CD4-positive, alpha-beta T cell (primary cell): ENCODE measurements around the gene ATL1. TPM values are rescaled to one million over a fixed set of nuclear protein-coding genes. Genes with fewer than 3 reads are reported as not detected.

ENCODE experiments used
- ATAC-seq: fragments of 200-7000 bp; cut with Tn5 transposase; one replicate; pipeline ENCODE4 v1.10.0; 2022; ENCODE audit warnings: mild to moderate bottlenecking; ENCODE audit not compliant: poor library complexity
- CTCF ChIA-PET: fragments of 350-600 bp; sonication (Branson Sonifier 250); formaldehyde crosslinking; loops from one replicate; lab custom pipeline; 2021; ENCODE audit warnings: antibody characterized with exemption, inconsistent platforms; lab: Charles Lee
- POLR2A ChIA-PET: fragments of 350-600 bp; sonication (Branson Sonifier 250); formaldehyde crosslinking; loops from one replicate; lab custom pipeline; 2021; ENCODE audit warnings: antibody characterized with exemption, inconsistent platforms; lab: Charles Lee
- DNase-seq, 14 experiments: peaks; one replicate each; pipeline ENCODE4 v3.0.0-alpha.2; 2013 to 2020; ENCODE audit warnings: mixed read lengths in 2 of 14
- H3K27ac ChIP-seq, 2 donors: one replicate each; pipeline versions ENCODE4 v1.5.1 to v1.7.0; 2013; ENCODE audit warnings: low read length in 2 of 2, low read depth in 1 of 2, mild to moderate bottlenecking in 1 of 2
- H3K27me3 ChIP-seq, 2 experiments: 1 replicate in 1 of 2; 2 replicates in 1 of 2; pipeline versions ENCODE4 v1.6.1 to v1.7.0; 2013; ENCODE audit warnings: low read length in 2 of 2, control low read depth in 1 of 2, mild to moderate bottlenecking in 1 of 2, moderate library complexity in 1 of 2; ENCODE audit not compliant: insufficient read depth in 2 of 2, control insufficient read depth in 1 of 2
- H3K36me3 ChIP-seq: one replicate; pipeline ENCODE4 v1.6.1; 2013; ENCODE audit warnings: low read length, control low read depth; ENCODE audit not compliant: insufficient read depth
- H3K4me1 ChIP-seq: one replicate; pipeline ENCODE4 v1.6.1; 2013; ENCODE audit warnings: low read length, control low read depth; ENCODE audit not compliant: insufficient read depth
- H3K4me3 ChIP-seq: one replicate; pipeline ENCODE4 v1.5.1; 2013; ENCODE audit warnings: mild to moderate bottlenecking, low read length, moderate library complexity
- H3K9me3 ChIP-seq, 2 experiments: 1 replicate in 1 of 2; 2 replicates in 1 of 2; pipeline versions ENCODE4 v1.6.1 to v1.7.0; 2013; ENCODE audit warnings: low read length in 2 of 2, mild to moderate bottlenecking in 2 of 2, control low read depth in 1 of 2, moderate library complexity in 1 of 2; ENCODE audit not compliant: control insufficient read depth in 1 of 2, insufficient read depth in 1 of 2
- H3K27ac Mint-ChIP-seq: one replicate; pipeline ENCODE4 v1.8.0; 2020; ENCODE audit warnings: mixed read lengths
- H3K27me3 Mint-ChIP-seq: one replicate; pipeline ENCODE4 v1.8.0; 2021; ENCODE audit warnings: mixed read lengths
- H3K36me3 Mint-ChIP-seq: one replicate; pipeline ENCODE4 v1.8.0; 2021; ENCODE audit warnings: low read depth, mixed read lengths
- H3K4me1 Mint-ChIP-seq: one replicate; pipeline ENCODE4 v1.8.0; 2021; ENCODE audit warnings: low read depth, mixed read lengths
- H3K4me3 Mint-ChIP-seq: one replicate; pipeline ENCODE4 v1.8.0; 2020; ENCODE audit warnings: mild to moderate bottlenecking, mixed read lengths
- H3K9me3 Mint-ChIP-seq: one replicate; pipeline ENCODE4 v1.8.0; 2020; ENCODE audit warnings: mixed read lengths
- intact Hi-C, 2 experiments: fragments of 100-400 bp; cut with DNase I in 1 of 2; cut with micrococcal nuclease in 1 of 2; formaldehyde crosslinking; loops; one replicate each; pipeline versions ENCODE4 v1.15.1 to v1.9.0; 2023 to 2025; cut with DNase I, micrococcal nuclease
- total RNA-seq, 174 experiments: library from RNA in 2 of 174; stranded (reverse) in 2 of 174; gene quantifications; one replicate each; pipeline ENCODE4 v1.2.3 and lab custom pipeline; 2021 to 2026
- TF ChIP-seq, protein P1 (sequence below): fragments of 200-600 bp; IDR thresholded peaks from one replicate; pipeline ENCODE4 v1.8.0; 2022; ENCODE audit warnings: antibody characterized with exemption, mild to moderate bottlenecking

Gene ATL1
- total RNA-seq, 2 experiments from 2014 or later, result 1.2 TPM

DNA sequence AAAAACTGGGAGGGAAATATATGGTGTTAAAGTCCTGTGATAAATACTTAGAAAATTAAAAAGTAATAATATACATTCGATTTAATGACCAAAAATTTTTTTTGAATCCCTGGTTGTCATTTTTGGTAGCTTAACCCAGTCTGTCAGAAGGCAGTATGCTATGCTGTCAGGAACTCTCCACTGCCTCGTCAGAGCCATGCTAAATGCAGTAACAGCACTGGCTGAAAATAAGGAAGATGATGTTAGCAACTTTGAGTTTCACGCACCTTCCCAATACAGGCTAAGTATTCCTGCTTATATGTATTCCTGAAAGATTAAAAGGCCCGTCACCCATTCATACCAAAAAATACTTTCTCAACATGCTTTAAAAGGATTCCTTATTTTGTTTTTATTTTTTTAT lies 74.0 kb downstream of the ATL1 start:
- CTCF ChIA-PET, result no interaction called here
- no peaks in the 10 kb centered on the region for H3K9me3 ChIP-seq
- DNase-seq, result no peak

DNA sequence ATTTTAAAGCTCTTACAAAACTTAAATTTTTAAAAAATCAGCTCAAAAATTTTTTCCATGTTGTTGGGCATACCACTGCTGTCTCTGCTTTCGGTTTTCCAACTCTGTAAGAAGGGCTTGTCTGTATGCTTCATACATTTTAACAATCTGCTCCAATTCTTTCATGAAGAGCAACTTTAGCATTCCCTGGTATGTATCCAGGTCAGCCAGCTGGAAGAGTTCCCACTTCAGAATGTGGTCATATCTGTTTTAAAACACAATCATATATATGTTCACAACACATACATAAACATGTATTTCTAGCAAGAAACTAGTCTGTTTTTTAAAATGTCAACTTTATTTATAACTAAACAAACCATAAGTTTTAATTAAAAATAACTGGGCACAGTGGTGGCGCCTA lies 75.2 kb downstream of the ATL1 start:
- Mint-ChIP-seq H3K9me3 (no peaks in the 10 kb centered on the region), H3K27me3 (no peaks in the 10 kb centered on the region), H3K4me1 (no peaks in the 10 kb centered on the region), H3K4me3 (no peak overlapping the region), H3K27ac (no peak overlapping the region), H3K36me3 (peaks cover 22% of the 10 kb centered on the region)
- Histone ChIP-seq H3K4me1 (no peaks in the 10 kb centered on the region), H3K27ac (no peak overlapping the region), H3K9me3 (no peaks in the 10 kb centered on the region), H3K4me3 (no peak overlapping the region), H3K27me3 (no peaks in the 10 kb centered on the region), H3K36me3 (no peaks in the 10 kb centered on the region)
- ATAC-seq (no peak), DNase-seq (no peak)
- POLR2A ChIA-PET, result no interaction called here
- intact Hi-C loops, result no loop called here
- TF ChIP-seq, protein P1, sequence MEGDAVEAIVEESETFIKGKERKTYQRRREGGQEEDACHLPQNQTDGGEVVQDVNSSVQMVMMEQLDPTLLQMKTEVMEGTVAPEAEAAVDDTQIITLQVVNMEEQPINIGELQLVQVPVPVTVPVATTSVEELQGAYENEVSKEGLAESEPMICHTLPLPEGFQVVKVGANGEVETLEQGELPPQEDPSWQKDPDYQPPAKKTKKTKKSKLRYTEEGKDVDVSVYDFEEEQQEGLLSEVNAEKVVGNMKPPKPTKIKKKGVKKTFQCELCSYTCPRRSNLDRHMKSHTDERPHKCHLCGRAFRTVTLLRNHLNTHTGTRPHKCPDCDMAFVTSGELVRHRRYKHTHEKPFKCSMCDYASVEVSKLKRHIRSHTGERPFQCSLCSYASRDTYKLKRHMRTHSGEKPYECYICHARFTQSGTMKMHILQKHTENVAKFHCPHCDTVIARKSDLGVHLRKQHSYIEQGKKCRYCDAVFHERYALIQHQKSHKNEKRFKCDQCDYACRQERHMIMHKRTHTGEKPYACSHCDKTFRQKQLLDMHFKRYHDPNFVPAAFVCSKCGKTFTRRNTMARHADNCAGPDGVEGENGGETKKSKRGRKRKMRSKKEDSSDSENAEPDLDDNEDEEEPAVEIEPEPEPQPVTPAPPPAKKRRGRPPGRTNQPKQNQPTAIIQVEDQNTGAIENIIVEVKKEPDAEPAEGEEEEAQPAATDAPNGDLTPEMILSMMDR, result no peak
- CTCF ChIA-PET, result no interaction called here

More for the DNA sequence above, 74.0 kb downstream of the ATL1 start:
- Mint-ChIP-seq H3K27me3 (no peaks in the 10 kb centered on the region), H3K27ac (no peak overlapping the region), H3K9me3 (no peaks in the 10 kb centered on the region), H3K4me3 (no peak overlapping the region), H3K36me3 (peaks cover 13% of the 10 kb centered on the region), H3K4me1 (no peaks in the 10 kb centered on the region)
- POLR2A ChIA-PET, result no interaction called here
- H3K27me3 ChIP-seq, result no peaks in the 10 kb centered on the region
- TF ChIP-seq, protein P1, result no peak
- intact Hi-C loops, result no loop called here
- H3K27ac ChIP-seq, result no peak overlapping the region
- H3K36me3 ChIP-seq, result no peaks in the 10 kb centered on the region
- ATAC-seq, result no peak
- no peaks in the 10 kb centered on the region for H3K4me1 ChIP-seq
- H3K4me3 ChIP-seq, result no peak overlapping the region

DNA sequence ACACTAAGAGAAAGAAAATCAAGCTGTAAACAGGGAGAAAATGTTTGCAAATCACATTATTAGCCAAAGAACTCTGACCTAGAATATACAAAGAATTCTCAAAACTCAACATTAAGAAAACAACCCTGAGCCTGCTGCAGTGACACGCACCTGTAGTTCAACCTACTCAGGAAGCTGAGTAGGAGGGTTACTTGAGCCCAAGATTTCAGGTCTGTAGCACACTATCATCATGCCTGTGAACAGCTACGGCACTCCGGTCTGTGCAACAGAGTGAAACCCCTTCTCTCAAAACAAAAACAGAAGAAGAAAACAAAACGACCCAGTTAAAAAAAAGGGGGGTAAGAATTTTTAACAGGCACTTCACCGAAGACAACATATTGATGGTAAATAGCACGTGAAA lies 87.3 kb downstream of the ATL1 start:
- Histone ChIP-seq H3K27me3 (no peaks in the 10 kb centered on the region), H3K27ac (no peak overlapping the region), H3K9me3 (no peaks in the 10 kb centered on the region), H3K4me3 (no peak overlapping the region), H3K36me3 (no peaks in the 10 kb centered on the region), H3K4me1 (no peaks in the 10 kb centered on the region)
- ChIA-PET CTCF (no interaction called here), POLR2A (no interaction called here)
- TF ChIP-seq, protein P1, result no peak
- no peaks in the 10 kb centered on the region for H3K4me1 Mint-ChIP-seq
- H3K9me3 Mint-ChIP-seq, result no peaks in the 10 kb centered on the region
- no peak overlapping the region for H3K4me3 Mint-ChIP-seq
- H3K27ac Mint-ChIP-seq, result no peak overlapping the region
- ATAC-seq (no peak), DNase-seq (no peak)
- intact Hi-C loops, result no loop called here
- no peaks in the 10 kb centered on the region for H3K27me3 Mint-ChIP-seq
- H3K36me3 Mint-ChIP-seq, result peaks cover 10% of the 10 kb centered on the region
